A673 (cell line): ENCODE measurements around the gene PDXDC1.

Source experiments
- EZH2 ChIP-seq: fragments of 200-600 bp; sonication (generic); IDR thresholded peaks from 2 replicates; pipeline ENCODE4 v1.6.1; 2017; ENCODE audit warnings: borderline replicate concordance, low read depth, mild to moderate bottlenecking, mixed read lengths, antibody characterized with exemption, low read length; ENCODE audit not compliant: poor library complexity, severe bottlenecking
- TF ChIP-seq, protein P1 (sequence below): fragments of 300-800, 200-600 bp; sonication (generic); conservative IDR thresholded peaks from 2 replicates; pipeline ENCODE4 v1.5.1; 2017; ENCODE audit warnings: low read depth, mild to moderate bottlenecking, antibody characterized with exemption, low read length, moderate library complexity, mixed read lengths

- TF ChIP-seq, protein P1, sequence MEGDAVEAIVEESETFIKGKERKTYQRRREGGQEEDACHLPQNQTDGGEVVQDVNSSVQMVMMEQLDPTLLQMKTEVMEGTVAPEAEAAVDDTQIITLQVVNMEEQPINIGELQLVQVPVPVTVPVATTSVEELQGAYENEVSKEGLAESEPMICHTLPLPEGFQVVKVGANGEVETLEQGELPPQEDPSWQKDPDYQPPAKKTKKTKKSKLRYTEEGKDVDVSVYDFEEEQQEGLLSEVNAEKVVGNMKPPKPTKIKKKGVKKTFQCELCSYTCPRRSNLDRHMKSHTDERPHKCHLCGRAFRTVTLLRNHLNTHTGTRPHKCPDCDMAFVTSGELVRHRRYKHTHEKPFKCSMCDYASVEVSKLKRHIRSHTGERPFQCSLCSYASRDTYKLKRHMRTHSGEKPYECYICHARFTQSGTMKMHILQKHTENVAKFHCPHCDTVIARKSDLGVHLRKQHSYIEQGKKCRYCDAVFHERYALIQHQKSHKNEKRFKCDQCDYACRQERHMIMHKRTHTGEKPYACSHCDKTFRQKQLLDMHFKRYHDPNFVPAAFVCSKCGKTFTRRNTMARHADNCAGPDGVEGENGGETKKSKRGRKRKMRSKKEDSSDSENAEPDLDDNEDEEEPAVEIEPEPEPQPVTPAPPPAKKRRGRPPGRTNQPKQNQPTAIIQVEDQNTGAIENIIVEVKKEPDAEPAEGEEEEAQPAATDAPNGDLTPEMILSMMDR = no peak
- no peak for TF ChIP-seq EZH2
These were observed 68.5 kb downstream of the PDXDC1 start for GRCh38 chr16:15043344-15043743.
